Parathyroid adenoma (tissue), 2 donors: ENCODE measurements around the gene ARHGAP32.

Source experiments
- H2AFZ ChIP-seq: fragments of 300-600 bp; sonication (generic); one replicate; pipeline ENCODE4 v1.7.0; 2017; ENCODE audit warnings: antibody characterized with exemption, mild to moderate bottlenecking
- H3K27ac ChIP-seq: fragments of 300-600 bp; sonication (generic); one replicate; pipeline ENCODE4 v1.7.0; 2017
- H3K27me3 ChIP-seq: fragments of 300-600 bp; sonication (generic); one replicate; pipeline ENCODE4 v1.7.0; 2017; ENCODE audit warnings: low read length; ENCODE audit not compliant: control insufficient read depth, insufficient read depth
- H3K36me3 ChIP-seq: fragments of 300-600 bp; sonication (generic); one replicate; pipeline ENCODE4 v1.7.0; 2017; ENCODE audit warnings: low read length; ENCODE audit not compliant: control insufficient read depth, insufficient read depth
- H3K4me1 ChIP-seq: fragments of 300-600 bp; sonication (generic); one replicate; pipeline ENCODE4 v1.7.0; 2017; ENCODE audit warnings: control low read depth
- H3K4me2 ChIP-seq: fragments of 300-600 bp; sonication (generic); one replicate; pipeline ENCODE4 v1.7.0; 2017; ENCODE audit warnings: low read length
- H3K4me3 ChIP-seq: fragments of 300-600 bp; sonication (generic); one replicate; pipeline ENCODE4 v1.7.0; 2017; ENCODE audit warnings: low read depth, low read length
- H3K79me2 ChIP-seq: fragments of 300-600 bp; sonication (generic); one replicate; pipeline ENCODE4 v1.7.0; 2017; ENCODE audit warnings: control low read depth
- H3K9ac ChIP-seq: fragments of 300-600 bp; sonication (generic); one replicate; pipeline ENCODE4 v1.7.0; 2017; ENCODE audit warnings: mild to moderate bottlenecking
- H3K9me3 ChIP-seq: fragments of 300-600 bp; sonication (generic); one replicate; pipeline ENCODE4 v1.7.0; 2017; ENCODE audit warnings: low read length; ENCODE audit not compliant: control insufficient read depth
- TF ChIP-seq, protein P1 (sequence below): fragments of 300-600 bp; sonication (generic); IDR thresholded peaks from one replicate; pipeline ENCODE4 v1.7.0; 2017; ENCODE audit warnings: antibody characterized with exemption, mild to moderate bottlenecking
- donor health status: primary hyperparathyroidism.

The ARHGAP32 gene

DNA sequence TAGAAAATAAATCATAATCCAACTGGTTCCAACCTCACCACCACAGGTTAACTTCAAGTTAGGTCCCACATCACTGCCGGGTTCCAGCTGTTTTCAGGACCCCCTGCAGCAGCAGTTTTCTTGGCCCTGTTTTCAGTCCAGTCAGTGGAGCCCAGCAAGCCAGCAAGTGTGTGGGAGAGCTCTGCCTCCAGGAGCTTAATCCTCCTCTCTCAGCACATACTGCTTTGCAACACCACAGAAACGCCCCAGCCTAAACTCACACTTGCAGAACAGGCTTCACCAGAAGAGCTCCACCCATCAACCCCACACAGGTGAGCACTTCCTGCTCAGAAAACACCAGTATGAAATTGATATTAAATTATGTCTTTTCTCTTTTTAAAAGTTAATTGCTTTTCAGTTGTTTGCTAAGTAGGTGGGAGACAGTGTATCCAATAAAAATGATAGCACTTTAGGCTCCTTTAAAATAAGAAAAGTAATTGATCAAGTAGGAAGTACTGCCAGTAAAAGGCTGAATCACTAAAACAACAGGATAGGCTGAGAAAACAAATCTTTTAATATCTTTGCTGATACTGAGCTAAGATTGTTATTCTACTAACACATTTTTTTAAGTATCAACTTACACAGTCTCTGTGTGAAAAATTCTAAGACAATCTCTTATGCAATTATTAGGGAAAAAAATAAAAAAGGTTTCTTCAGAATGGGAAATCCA is 168.0 kb downstream of the ARHGAP32 start:
- H3K27me3 ChIP-seq: no peaks in the 10 kb centered on the region
- H3K36me3 ChIP-seq: no peaks in the 10 kb centered on the region
- H3K79me2 ChIP-seq: no peaks in the 10 kb centered on the region
- H3K9me3 ChIP-seq: no peaks in the 10 kb centered on the region
- no peak overlapping the region for H3K4me2 ChIP-seq
- H3K27ac ChIP-seq: peak overlapping the region; percentile 60
- H2AFZ ChIP-seq: no peak overlapping the region
- H3K4me3 ChIP-seq: no peak overlapping the region
- H3K9ac ChIP-seq: no peak overlapping the region
- TF ChIP-seq, protein P1, sequence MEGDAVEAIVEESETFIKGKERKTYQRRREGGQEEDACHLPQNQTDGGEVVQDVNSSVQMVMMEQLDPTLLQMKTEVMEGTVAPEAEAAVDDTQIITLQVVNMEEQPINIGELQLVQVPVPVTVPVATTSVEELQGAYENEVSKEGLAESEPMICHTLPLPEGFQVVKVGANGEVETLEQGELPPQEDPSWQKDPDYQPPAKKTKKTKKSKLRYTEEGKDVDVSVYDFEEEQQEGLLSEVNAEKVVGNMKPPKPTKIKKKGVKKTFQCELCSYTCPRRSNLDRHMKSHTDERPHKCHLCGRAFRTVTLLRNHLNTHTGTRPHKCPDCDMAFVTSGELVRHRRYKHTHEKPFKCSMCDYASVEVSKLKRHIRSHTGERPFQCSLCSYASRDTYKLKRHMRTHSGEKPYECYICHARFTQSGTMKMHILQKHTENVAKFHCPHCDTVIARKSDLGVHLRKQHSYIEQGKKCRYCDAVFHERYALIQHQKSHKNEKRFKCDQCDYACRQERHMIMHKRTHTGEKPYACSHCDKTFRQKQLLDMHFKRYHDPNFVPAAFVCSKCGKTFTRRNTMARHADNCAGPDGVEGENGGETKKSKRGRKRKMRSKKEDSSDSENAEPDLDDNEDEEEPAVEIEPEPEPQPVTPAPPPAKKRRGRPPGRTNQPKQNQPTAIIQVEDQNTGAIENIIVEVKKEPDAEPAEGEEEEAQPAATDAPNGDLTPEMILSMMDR: no peak
- no peaks in the 10 kb centered on the region for H3K4me1 ChIP-seq

DNA sequence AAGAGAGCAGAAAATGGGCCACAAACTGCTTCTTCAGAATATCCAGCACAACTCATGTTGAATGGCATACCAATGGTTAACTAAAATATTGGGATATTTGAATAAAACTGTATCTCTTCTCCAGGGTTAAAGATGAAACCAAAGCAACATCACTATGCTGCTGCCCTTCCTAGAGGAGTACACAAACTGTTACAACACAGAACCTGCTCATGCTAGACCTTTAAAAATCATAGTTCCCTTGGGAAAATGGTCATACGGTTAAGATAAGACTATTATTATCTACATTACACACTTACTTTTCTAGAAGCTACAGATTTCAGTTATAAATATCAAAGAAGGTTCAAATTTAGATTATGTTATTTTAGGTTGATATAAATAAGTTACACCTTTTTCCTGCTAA is 170.8 kb downstream of the ARHGAP32 start:
- no peaks in the 10 kb centered on the region for H3K36me3 ChIP-seq
- H3K9ac ChIP-seq: no peak overlapping the region
- TF ChIP-seq, protein P1: no peak
- no peaks in the 10 kb centered on the region for H3K9me3 ChIP-seq
- no peak overlapping the region for H3K27ac ChIP-seq
- no peaks in the 10 kb centered on the region for H3K27me3 ChIP-seq
- H2AFZ ChIP-seq: no peak overlapping the region
- H3K4me2 ChIP-seq: no peak overlapping the region
- H3K4me1 ChIP-seq: no peaks in the 10 kb centered on the region
- H3K4me3 ChIP-seq: no peak overlapping the region
- H3K79me2 ChIP-seq: no peaks in the 10 kb centered on the region

DNA sequence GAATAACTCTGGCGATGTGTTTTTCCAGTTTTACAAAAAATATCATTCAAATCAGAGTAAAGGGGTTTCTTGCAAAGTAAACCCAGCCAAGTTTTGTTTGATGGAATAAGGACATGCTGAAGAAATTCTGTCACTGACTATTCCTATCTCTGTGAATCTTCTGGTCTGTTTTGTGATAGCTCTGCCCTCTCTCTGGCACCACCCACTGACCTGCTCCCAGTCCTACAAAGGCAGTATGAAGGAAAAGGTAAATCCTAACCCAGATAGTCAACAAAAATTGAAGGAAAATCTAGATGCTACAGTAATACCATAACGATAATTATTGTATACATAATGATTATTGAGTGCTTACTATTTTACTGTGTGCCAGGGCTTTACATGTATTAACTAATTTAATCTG is 173.1 kb downstream of the ARHGAP32 start:
- Histone ChIP-seq H3K9ac (no peak overlapping the region), H3K27ac (no peak overlapping the region), H3K36me3 (no peaks in the 10 kb centered on the region), H3K9me3 (no peaks in the 10 kb centered on the region), H2AFZ (no peak overlapping the region), H3K4me2 (no peak overlapping the region), H3K27me3 (no peaks in the 10 kb centered on the region), H3K79me2 (no peaks in the 10 kb centered on the region), H3K4me1 (no peaks in the 10 kb centered on the region), H3K4me3 (no peak overlapping the region)
- TF ChIP-seq, protein P1: no peak

DNA sequence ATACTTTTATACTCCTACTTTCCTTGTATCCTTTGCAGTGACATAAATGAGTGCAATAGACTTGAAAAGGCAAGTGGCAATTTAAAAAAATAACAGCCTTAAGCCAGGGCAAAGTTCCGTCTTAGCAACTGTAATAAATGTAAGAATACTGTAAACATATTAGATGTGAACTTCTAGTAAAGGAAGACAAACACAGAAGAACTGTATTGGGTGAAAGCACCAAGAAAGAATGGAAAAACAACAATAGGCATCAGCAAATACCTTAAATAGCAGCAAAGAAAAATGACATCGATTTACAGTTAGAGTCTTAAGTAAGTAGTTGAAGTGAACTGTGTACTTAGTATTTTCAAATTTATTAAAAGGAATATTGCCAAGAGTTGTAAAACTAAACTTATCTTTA is 174.0 kb downstream of the ARHGAP32 start:
- no peak overlapping the region for H3K4me3 ChIP-seq
- no peaks in the 10 kb centered on the region for H3K36me3 ChIP-seq
- TF ChIP-seq, protein P1: no peak
- H2AFZ ChIP-seq: no peak overlapping the region
- no peak overlapping the region for H3K4me2 ChIP-seq
- H3K9ac ChIP-seq: no peak overlapping the region
- H3K9me3 ChIP-seq: no peaks in the 10 kb centered on the region
- no peaks in the 10 kb centered on the region for H3K79me2 ChIP-seq
- no peaks in the 10 kb centered on the region for H3K4me1 ChIP-seq
- H3K27ac ChIP-seq: no peak overlapping the region
- H3K27me3 ChIP-seq: no peaks in the 10 kb centered on the region
